ENCODE measurements around the gene TESK2.
"Not testable (repeated sequence)": the region's sequence is repeated elsewhere in the genome, so short reads cannot be mapped to it uniquely, and the experiment has no call there.

Gene TESK2

DNA sequence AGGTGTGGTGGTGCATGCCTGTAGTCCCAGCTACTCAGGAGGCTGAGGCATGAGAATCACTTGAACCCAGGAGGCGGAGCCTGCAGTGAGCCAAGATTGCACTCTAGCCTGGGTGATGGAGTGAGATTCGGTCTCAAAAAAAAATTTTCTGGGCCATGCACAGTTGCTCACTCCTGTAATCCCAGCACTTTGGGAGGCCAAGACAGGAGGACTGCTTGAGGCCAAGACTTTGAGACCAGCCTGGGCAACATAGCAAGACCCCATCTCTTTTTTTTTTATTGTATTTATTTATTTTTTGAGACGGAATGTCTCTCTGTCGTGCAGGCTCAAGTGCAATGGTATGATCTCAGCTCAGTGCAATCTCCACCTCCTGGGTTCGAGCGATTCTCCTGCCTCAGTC, 16.8 kb downstream of the TESK2 start:
- DNase-seq (ENCODE audit: low read depth in 4 of 4, low spot score in 1 of 4) = not testable (repeated sequence)

GRCh38 chr1:45473302-45473701, 17.7 kb downstream of the TESK2 start:
- DNase-seq (ENCODE audit: low read depth in 4 of 4, low spot score in 1 of 4) = no peak

- DNase-seq (ENCODE audit: low read depth in 4 of 4, low spot score in 1 of 4) = no peak
These were observed 20.6 kb downstream of the TESK2 start for GRCh38 chr1:45470306-45470798.

DNA sequence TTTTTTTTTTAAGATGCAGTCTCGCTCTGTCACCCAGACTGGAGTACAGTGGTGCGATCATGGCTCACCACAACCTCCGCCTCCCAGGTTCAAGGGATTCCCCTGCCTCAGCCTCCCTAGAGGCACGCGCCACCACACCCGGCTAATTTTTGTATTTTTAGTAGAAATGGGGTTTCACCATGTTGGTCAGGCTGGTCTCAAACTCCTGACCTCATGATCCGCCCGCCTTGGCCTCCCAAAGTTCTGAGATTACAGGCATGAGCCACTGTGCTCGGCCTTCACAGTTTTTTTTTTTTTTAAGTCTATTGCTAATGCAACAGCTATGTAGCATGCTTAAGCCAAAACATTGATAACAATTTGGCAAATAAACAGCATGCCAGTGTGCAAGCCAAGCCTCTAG, 23.6 kb downstream of the TESK2 start:
- not testable (repeated sequence) for DNase-seq (ENCODE audit: low read depth in 4 of 4, low spot score in 1 of 4)

- no peak for DNase-seq (ENCODE audit: low read depth in 4 of 4, low spot score in 1 of 4)
These were observed 25.7 kb downstream of the TESK2 start for GRCh38 chr1:45465277-45465676.

DNA sequence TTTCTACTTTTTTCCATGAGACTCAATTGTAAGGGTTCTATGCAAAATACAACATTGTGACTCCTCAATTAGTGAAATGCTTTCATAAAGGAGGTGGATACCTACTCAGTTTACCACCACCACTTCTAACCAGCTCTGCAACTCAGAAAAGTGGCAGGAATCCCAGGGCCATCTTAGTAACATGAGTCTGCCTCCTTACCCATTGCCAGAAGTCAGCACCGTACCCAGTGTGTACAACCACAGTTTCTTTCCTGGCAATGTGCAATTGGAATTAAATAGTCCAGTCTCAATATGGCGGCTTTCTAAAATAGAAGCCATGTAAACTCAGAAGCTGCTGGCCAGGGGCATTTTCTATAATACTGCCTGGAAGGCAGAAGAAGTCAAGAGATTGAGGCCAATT, 32.1 kb downstream of the TESK2 start:
- DNase-seq (ENCODE audit: low read depth in 4 of 4, low spot score in 1 of 4) = no peak

- DNase-seq (ENCODE audit: low read depth in 4 of 4, low spot score in 1 of 4) = no peak
These were observed 34.4 kb downstream of the TESK2 start for GRCh38 chr1:45456531-45456930.

GRCh38 chr1:45455162-45455561, 35.8 kb downstream of the TESK2 start:
- no peak for DNase-seq (ENCODE audit: low read depth in 4 of 4, low spot score in 1 of 4)

DNA sequence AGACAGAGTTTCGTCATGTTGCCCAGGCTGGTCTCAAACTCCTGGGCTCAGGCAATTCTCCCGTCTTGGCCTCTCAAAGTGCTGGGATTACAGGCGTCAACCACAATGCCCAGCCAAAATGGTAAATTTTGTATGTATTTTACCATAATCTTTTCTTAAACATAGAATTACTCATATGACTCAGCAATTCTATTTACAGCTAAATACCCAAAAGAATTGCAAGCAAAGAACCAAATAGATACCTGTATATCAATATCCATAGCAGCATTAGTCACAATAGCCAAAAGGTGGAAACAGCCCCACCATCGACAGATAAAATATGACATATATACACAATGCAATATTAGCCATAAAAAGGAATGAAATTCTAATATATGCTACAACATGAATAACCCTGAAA, 36.5 kb downstream of the TESK2 start:
- DNase-seq (ENCODE audit: low read depth in 4 of 4, low spot score in 1 of 4) = no peak

DNA sequence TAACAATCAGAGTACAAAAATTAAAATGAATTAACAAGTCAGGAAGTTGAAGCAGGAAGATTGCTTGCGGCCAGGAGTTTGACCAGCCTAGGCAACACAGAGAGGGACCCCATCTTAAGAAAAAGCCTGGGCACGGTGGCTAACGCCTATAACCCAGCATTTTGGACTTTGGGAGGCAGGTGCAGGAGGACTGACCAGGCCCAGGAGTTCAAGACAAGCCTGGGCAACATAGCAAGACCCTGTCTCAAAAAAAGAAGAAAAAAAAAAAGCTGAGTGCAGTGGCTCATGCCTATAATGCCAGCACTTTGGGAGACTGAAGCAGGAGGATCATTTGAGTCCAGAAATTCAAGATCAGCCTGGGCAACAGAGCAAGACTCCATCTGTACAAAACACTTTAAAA, 38.5 kb downstream of the TESK2 start:
- no peak for DNase-seq (ENCODE audit: low read depth in 4 of 4, low spot score in 1 of 4)

DNA sequence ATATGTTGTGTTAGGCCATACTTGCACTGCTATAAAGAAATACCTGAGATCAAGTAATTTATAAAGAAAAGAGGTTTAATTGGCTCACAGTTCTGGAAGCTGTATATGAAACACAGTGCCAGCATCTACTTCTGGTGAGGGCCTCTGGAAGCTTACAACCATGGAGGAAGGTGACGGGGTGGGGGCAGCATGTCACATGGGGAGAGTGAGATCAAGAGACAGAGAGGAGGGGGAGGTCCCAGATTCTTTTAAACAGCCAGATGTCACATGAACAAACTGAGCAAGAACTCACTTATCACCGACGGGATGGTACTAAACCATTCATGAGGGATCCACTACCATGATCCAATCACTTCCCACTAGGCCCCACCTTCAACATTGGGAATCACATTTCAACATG, 42.6 kb downstream of the TESK2 start:
- DNase-seq (ENCODE audit: low read depth in 4 of 4, low spot score in 1 of 4) = no peak

- no peak for DNase-seq (ENCODE audit: low read depth in 4 of 4, low spot score in 1 of 4)
These were observed 43.9 kb downstream of the TESK2 start for GRCh38 chr1:45446950-45447672.

DNA sequence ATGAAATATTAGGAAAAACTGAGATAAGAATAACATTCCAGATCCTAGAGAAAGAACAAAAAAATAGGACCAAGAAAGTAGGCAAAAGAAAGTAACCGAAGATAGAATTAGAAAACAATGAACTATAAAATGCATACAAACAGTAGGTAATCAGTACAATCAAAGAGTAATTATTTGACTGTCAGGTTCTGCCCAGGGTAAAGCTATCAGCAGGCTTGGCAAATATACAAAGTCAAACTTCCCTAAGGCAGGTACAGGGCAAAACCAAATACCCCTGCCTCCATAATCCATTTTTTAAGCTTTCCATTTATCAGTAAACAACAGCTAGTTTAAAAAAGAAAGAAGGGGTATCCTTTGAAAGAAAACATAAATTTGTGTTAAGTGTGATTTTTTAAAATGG, 44.4 kb downstream of the TESK2 start:
- no peak for DNase-seq (ENCODE audit: low read depth in 4 of 4, low spot score in 1 of 4)

- DNase-seq (ENCODE audit: low read depth in 4 of 4, low spot score in 1 of 4) = no peak
These were observed 46.3 kb downstream of the TESK2 start for GRCh38 chr1:45444609-45445131.

GRCh38 chr1:45443580-45444446, 47.1 kb downstream of the TESK2 start:
- DNase-seq (ENCODE audit: low read depth in 4 of 4, low spot score in 1 of 4) = no peak

GRCh38 chr1:45442272-45442671, 48.7 kb downstream of the TESK2 start:
- no peak for DNase-seq (ENCODE audit: low read depth in 4 of 4, low spot score in 1 of 4)

- DNase-seq (ENCODE audit: low read depth in 4 of 4, low spot score in 1 of 4) = no peak
These were observed 53.6 kb downstream of the TESK2 start for GRCh38 chr1:45437323-45437722.

DNA sequence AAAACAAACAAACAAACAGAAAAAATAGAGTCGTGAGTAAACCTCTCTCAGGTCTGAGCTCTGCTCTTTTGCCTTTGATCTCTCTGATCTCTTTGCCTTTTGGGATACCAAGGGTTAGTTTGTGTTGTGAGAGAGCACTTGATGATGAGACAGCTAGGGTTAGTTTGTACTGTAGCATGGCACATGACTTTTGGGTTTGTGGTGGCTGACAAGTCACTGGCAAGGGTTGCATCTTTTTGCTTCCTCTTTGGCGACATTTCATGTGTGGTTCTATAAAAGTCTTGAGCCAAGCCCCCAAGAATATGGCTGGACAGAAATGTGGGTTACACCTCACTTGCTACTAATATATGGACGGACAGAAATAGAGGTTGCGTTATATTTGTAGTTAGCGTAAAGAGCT, 60.5 kb downstream of the TESK2 start:
- DNase-seq (ENCODE audit: low read depth in 4 of 4, low spot score in 1 of 4) = no peak

DNA sequence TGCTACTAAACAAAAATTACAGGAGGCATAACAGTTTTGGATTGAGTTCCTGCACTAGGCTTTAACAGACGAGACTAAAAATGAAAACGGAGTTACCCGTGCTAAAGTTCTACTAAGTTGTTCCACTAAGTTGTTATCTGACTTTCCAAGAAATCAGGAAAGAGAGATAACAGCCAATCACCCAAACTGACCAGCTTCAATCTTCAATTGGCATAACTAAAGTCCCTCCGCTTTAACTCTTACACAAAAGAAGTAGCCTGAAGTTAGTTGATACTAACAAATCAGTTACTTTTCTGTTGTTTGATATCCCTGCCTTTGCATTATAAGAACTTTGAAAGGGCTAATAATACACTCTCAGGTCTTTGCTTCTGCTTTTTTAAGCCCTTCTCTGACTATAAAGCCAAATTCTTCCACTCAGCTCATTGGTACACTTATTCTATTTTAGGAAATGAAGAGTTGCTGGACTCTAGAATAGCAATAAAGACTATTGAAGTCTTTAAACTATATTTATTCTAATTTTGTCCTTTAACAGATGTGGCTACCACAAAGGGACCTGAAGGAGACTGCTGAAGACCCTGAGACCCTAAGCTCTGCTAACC, 61.3 kb downstream of the TESK2 start:
- DNase-seq (ENCODE audit: low read depth in 4 of 4, low spot score in 1 of 4) = no peak

DNA sequence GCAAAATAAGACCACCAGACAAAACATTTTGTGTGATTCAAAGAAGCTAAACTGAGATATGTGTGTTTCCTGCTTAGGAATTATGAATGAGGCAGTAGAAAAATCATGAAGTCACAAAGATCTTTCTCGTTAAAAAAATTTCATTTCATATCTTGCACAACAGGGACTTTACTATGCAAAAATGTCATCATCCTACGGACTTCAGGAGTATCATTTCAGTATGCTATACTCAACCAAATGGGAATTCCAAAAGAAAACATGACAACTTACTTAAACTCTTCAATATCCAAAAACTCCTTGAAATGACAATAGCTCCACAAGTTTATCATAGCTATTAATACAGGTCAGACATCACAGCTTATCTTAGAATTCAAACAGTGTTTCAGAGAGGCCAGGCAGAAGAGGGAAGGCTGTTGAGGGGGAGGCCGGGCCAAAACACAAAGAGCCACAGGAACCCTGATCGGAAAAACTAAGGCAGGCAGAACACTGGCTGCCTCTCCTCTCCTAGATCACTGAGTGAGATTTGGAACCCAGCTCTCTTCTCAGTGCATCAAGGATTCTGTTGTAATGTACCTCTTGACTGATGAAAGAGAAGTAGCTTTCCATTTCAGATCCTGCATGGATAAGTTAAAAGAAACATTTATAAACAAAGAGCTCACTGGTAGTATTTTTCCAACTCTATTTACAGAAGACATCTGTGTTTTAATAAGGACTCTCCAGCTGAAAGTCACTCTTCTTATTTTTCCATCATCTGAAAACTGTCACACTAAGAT, 66.9 kb downstream of the TESK2 start:
- no peak for DNase-seq (ENCODE audit: low read depth in 4 of 4, low spot score in 1 of 4)

DNA sequence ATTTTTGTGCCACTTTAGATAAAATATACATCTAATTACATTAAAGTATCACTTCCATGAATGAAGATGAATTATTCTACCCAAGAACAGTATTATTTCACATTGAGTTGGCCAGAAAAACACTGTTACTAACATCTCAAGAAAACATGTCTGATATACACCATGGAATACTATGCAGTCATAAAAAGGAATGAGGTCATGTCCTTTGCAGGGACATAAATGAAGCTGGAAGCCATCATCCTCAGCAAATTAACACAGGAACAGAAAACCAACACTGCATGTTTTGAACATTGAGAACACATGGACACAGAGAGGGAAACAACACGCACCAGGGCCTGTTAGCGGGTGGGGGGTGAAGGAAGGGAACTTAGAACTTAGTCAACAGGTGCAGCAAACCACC, 69.0 kb downstream of the TESK2 start:
- no peak for DNase-seq (ENCODE audit: low read depth in 4 of 4, low spot score in 1 of 4)

Data from stimulated activated CD4-positive, alpha-beta T cell treated with anti-CD3 and anti-CD28 coated beads, Interleukin-1b, Interleukin-23, amount 100 ng/mL, for 24 hours (primary cell).